ENCODE results near the gene SMTN.
"Not testable (repeated sequence)": the region's sequence is repeated elsewhere in the genome, so short reads cannot be mapped to it uniquely, and the experiment has no call there.

The SMTN gene

GRCh38 chr22:31100762-31101525 lies 19.8 kb downstream of the SMTN start:
- no peak for FAIRE-seq
- DNase-seq (ENCODE audit: insufficient read length, low spot score) = no peak

DNA sequence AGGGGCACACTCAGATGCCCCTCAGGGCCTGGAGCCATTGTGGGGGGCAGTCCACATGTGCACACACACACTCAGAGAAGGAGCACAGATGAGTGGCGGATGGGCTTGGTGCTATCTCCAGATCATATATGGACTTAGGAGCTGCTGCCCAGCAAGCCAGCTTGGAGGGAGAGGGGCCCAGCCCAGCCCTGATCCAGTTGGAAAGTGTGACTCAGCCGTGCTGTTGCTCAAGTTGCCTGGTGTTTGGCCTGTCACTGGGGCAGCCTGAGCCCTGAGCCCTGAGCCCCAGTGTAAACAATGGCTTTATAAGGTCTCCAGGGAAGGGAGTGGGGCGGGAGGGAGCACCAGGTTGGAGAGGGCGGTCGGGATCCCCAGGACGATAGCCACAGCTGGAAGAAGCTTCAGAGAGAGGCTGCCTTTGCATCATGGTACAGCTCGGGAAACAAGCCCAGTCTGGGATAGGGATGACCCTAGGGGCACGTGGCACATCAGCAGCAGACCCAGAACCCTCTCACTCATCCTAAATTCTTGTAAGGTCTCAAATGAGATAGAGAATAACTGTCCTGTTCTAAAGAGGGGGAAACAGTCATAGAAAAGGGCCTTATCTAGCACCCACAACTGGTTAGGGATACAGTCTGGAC lies 21.4 kb downstream of the SMTN start:
- DNase-seq (ENCODE audit: insufficient read length, low spot score) = no peak

DNA sequence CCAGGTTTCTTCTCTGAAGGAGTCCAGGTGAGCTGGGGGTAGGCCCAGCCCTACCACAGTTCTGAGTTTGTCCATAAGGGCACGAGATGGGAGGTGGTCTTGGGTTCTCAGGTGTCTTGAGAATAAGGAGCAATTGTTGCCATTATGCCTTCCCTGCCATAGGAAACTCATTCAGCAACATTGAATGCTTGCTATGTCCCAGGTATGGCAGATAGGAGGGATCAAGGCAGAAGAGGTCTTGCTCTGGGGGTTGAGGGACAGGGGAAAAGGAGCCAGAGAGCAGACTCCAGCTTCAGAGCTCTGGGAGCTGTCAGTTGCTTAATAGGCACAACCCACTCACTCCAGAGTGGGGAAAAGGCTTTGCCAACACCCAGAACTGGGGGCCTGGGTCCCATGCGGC lies 22.0 kb downstream of the SMTN start:
- FAIRE-seq (no peak), DNase-seq (ENCODE audit: insufficient read length, low spot score) (no peak)

More for the DNA sequence above, 21.4 kb downstream of the SMTN start:
- FAIRE-seq = no peak

- FAIRE-seq = no peak
- no peak for DNase-seq (ENCODE audit: insufficient read length, low spot score)
These were observed 23.0 kb downstream of the SMTN start for GRCh38 chr22:31103899-31104694.

DNA sequence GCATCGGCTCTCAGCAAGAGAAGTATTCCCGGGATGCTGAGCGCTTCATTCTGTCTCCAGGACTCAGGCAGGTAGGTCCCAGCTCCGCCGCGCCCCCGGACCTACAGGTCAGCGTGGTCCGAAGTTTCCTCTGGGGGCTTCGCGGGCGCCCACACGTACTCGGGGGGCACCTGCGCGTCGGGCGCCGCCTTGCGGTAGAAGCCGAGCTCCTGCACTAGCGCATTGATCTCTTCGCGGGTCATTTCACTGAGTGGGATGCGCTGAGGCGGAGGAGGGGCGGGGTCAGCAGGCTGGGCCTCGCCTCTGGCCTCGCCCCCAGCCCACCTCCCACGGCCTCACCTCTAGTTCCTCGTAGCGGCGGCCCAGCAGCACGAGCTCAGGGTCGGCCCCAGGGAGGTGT lies 23.8 kb downstream of the SMTN start:
- no peak for DNase-seq (ENCODE audit: insufficient read length, low spot score)
- no peak for FAIRE-seq

DNA sequence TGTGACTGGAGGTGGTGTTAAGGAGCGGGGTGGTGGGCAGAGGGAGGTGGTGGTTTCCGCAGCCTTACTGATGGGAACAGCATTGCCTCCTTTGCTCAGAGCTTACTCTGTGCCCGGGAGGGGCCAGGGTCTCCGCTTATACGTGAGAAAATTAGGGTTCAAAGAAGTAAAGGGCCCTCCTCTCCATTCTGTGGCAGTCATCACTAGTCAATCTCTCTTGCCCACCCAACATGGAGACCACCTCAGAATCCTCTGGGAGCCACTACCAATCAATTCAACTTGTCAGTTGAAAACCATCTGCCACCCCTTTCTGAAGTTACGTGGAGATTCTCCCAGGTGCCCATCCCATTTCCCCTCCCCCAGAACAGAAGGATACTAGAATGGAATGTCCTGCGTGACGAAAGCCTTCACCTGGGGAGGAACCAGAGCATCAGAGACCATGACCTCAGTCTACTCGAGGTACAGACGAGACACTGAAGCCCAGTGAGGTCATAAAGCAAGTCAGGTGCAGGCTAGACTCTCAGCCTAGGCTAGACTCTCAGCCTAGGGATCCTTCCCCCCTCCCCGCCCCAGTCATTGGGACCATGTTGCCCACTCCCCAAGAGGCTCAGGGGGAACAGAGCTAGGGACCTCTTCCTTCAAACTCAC lies 24.3 kb downstream of the SMTN start:
- DNase-seq (ENCODE audit: insufficient read length, low spot score) (no peak), FAIRE-seq (no peak)

GRCh38 chr22:31106001-31106571 lies 25.0 kb downstream of the SMTN start:
- no peak for DNase-seq (ENCODE audit: insufficient read length, low spot score)
- no peak for FAIRE-seq

DNA sequence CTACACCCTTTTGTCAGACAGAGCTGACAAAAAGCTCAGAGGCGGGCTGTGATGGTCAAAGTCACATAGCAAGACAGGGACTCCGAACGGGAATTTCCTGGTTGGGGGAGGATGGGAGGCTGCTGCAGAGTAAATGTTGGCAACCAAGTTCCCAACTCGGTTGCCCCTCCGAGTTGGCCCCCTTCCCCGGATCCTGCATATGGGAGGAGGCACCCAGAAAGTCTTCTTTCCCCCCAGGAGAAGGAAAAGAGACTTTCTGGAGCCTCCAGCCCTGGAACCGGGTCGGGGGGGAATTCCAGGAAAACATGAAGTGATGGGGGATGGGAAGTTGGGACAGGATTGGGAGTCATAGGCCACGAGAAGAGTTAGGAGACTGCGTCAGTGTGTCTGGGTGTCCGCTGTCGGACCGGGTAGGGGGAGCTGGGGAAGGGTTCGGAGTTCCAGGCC lies 25.6 kb downstream of the SMTN start:
- FAIRE-seq (no peak), DNase-seq (ENCODE audit: insufficient read length, low spot score) (no peak)

DNA sequence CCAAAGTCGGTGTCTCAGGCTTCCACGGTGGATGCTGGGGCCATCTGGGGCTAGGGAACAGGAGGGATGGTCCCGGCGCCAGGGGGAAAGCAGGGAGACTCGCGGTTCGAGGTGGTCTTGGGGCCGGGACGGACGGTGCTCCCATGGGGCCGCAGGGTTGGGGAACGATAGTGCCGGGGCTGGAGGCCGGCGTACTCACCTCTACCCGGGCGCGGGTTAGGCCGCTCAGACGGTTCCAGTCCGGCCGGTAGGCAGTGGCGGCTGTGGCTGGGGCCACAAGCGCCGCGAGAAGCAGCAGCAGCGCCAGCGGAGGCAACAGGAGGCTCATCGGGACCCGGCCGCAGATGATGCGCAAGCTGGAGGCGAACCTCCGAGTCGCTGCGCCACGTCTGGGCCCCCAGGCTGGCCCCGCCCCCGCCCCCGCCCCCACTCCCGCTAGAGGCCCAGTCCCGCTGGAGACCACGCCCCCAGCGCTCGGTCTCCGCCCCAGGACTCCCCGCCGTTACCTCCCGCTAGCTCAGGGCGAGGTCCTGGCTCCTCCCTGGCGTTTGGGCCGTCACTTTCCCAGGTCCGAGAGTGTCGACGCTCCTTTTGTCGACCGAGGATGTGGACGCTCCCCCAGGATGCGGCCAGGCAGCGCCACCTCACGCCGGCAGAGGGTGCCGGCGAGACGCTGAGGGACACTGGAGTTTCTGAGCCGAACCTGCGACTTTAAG lies 26.2 kb downstream of the SMTN start, which contains the start of gene SELENOM:
Gene SELENOM, minus strand, starts transcription at position 391 of the 716 bp plus-strand sequence. Its CDS starts 63 bp downstream, at position 328.
- FAIRE-seq (peak; percentile 95), DNase-seq (ENCODE audit: insufficient read length, low spot score) (peak; percentile 97)

DNA sequence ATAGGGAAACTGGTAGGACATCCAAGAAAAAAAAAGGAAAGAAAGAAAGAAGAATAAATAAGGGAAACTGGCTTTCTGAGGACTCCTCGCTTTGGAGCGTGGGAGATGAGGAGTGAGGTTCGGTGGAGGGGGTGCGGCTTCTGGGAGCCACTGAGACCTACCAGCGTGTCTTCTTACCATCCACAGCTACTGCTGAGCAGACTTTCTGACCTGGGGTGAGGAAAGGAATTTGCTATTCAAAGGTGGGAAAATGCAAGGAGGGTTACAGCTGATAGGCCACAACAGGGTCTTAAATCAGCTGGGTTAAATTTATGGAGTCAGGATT lies 26.7 kb downstream of the SMTN start:
- no peak for DNase-seq (ENCODE audit: insufficient read length, low spot score)
- no peak for FAIRE-seq

DNA sequence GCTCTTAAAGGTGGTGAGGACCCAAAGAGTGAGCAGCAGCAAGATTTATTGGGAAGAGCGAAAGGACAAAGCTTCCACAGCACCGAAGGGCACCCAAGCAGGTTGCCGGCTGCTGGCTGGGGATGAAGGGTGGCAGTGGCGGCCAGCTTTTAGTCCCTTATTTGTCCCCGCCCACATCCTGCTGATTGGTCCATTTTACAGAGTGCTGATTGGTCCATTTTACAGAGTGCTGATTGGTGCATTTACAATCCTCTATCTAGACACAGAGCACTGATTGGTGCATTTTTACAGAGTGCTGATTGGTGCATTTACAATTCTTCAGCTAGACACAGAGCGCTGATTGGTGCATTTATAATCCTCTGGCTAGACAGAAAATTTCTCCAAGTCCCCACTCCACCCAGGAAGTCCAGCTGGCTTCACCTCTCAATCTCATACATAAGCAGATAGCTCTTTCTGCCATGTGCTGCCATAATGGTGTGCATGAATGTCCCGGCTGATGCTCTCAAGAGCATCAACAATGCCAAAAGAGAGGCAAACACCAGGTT lies 31.5 kb downstream of the SMTN start:
- not testable (repeated sequence) for DNase-seq (ENCODE audit: insufficient read length, low spot score); FAIRE-seq

DNA sequence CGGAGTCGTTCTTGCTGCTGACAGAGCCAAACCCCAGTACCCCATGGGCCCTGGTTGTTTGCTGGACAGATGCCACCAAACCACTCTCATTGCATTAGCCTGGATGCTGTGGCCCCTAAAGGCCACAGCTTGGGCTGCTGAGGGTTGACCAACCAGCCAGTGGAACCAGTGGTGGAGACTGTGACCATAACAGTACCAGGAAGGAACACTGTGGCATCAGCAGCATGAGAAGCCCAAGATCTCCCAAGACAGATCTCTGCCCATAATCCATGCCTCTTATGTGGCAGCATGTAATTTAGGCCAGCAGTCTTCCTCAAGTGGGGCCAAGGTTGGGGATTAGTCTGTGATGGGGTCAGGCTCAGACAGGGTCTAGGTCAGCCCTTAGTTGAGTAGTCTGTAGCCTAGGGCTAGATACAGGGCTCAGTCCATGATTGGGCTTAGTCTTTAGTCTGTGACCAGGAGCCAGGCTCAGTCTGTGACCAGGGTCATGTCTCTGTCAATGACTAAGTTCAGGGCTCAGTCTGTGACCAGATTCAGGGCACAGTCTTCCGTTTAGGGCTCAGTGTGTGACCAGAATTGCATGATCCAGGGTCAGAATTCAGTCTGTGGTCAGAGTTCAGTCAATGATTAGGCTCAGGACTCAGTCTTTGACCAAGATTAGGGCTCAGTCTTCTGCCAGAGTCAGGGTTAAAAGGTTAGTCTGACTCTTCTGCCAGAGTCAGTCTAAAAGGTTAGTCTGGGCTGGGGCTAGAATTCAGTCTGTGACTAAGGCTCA lies 37.1 kb downstream of the SMTN start:
- no peak for DNase-seq (ENCODE audit: insufficient read length, low spot score)
- no peak for FAIRE-seq

DNA sequence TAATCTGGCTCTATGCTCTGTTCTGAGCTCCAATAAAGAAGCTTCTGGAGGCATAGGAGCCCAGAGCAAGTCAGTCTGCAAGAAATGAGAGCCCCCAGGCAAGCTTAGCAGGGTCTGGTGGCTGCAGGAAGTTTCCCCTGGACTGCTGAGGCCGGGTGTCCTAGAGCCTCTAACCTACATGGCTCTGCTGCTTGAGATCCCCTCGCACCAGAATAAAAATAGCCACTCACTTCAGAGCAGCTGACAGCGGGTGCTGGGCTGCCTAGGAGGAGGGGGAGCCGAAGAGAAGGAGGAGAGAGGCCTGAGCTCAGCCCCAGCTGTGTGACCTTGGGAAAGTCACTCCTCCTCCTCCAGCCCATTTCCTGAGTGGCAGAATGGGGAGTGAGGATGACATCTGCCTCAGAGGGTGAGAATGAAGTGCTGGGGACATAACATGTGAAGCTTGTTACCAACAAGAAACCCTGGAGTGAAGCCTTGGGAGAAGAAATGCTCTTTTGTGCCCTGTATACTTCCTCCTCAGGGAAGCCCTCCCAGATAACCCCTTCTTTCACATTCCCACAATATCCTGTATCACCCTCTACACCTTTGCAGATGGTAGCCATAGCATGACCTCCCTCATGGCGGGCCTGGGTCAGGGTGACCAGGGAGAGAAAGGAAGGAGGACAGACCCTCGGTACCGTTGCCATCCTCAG lies 38.1 kb downstream of the SMTN start:
- DNase-seq (ENCODE audit: insufficient read length, low spot score) = no peak
- no peak for FAIRE-seq

GRCh38 chr22:31120230-31120629 lies 39.1 kb downstream of the SMTN start:
- DNase-seq (ENCODE audit: insufficient read length, low spot score) (no peak), FAIRE-seq (no peak)

GRCh38 chr22:31120642-31121041 lies 39.5 kb downstream of the SMTN start:
- DNase-seq (ENCODE audit: insufficient read length, low spot score) = no peak
- FAIRE-seq = no peak

DNA sequence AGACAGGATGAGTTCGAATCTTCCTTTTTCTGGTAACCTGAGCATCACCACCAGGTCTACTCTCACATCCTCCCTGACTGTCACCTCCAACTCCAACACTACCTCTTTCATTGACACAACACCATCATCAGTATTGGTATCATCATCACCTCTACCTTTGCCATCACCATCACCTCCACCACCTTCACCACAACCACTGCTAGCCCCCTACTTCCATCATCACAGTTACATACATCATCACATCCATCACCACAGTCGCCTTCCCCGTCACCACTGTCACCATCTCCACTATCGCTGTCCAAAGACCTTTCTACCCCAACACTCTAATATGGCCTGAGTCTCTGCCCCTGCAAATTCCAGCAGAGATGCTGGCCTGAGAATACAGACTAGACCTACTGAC lies 40.3 kb downstream of the SMTN start:
- no peak for DNase-seq (ENCODE audit: insufficient read length, low spot score)
- no peak for FAIRE-seq

DNA sequence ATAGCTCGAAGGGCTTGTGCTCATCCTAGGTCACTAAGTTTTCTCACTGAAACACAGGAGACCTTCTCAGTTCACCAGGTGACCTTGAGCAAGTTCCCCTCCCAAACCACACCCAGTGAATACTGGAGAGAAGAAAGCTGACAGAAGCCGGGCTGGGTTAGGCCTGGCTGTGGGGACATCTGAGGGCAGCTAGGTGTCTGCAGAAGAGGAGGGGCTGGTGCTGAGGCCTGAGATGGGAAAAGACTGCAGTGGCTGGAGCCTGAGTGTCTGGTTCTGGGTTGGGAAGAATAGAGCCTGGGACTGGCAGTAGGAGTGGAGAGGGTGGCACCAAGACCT lies 41.0 kb downstream of the SMTN start:
- FAIRE-seq (no peak), DNase-seq (ENCODE audit: insufficient read length, low spot score) (no peak)

GRCh38 chr22:31122532-31123291 lies 41.6 kb downstream of the SMTN start, which contains the start of gene INPP5J:
TSS of gene INPP5J (plus strand) at chr22:31122966. CDS start at chr22:31123015, 49 bp downstream.
- DNase-seq (ENCODE audit: insufficient read length, low spot score) (no peak), FAIRE-seq (no peak)
